ENCODE data around the gene DDX24.

The DDX24 gene

GRCh38 chr14:94056579-94057308 lies 24.3 kb downstream of the DDX24 start:
- DNase-seq: no peak
- in situ Hi-C loops (cut with HindIII; ENCODE audit: low pct_ligation_motif_present, low pct_unique_long_range_greater_than_20kb, low sequenced_read_pairs): no loop called here

DNA sequence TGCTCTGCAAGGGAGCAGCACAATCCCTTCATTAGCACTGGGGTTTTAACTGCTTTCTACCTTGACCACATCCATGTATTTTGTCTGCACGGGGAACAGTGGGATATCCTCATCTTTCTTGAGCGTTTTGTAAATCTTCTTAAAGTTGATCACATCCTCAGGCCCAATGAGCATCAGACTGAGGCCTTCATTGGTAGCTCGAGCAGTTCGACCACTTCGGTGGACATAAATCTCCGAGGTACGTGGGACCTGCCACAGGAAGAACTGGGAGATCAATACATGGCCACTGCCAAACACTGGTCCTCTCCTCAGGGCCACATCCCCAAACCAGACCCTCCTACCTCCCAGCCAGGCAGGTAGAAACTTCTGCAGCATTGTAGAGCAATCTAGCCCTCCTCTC lies 26.1 kb downstream of the DDX24 start:
- DNase-seq: no peak
- in situ Hi-C loops (cut with HindIII; ENCODE audit: low pct_ligation_motif_present, low pct_unique_long_range_greater_than_20kb, low sequenced_read_pairs): no loop called here

DNA sequence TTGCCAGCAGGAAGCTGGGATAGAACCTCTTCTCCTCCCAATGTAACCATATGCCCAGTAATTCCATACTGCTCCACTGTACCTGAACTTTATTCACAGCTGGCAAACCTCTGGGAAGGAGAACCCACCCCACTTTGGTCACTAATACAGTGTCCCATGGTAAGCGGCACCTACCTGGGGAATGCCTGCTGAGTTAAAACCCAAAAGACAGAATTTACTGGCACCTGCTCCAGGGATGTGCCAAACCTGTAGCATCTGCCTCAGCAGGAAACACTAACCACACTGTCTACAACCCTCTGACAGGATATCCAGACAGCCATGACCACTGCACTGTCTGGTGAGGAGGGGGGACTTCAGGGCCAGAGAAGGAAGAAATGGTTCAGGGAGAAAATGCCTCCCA lies 26.6 kb downstream of the DDX24 start:
- DNase-seq: no peak
- in situ Hi-C loops (cut with HindIII; ENCODE audit: low pct_ligation_motif_present, low pct_unique_long_range_greater_than_20kb, low sequenced_read_pairs): no loop called here

DNA sequence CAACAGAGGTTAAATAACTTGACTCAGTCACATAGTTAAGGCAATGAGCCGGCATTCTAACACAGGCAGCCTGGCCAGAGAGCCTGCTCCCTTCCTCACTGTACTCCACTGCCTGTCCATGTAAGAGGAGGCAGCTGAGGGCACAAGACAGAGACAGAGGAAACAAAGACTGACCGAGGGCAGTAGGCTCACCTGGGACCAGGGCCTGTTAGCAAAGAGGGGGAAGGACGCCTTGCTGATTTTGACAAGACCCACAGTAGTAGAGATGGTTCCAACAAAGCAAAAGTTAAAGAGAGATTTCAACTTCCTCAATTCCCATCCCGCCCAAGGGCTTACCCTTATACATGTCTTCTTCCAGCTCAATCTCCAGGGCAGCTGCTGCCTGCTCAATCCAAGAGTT lies 28.3 kb downstream of the DDX24 start:
- in situ Hi-C loops (cut with HindIII; ENCODE audit: low pct_ligation_motif_present, low pct_unique_long_range_greater_than_20kb, low sequenced_read_pairs): no loop called here
- no peak for DNase-seq

- DNase-seq: no peak
- in situ Hi-C loops (cut with HindIII; ENCODE audit: low pct_ligation_motif_present, low pct_unique_long_range_greater_than_20kb, low sequenced_read_pairs): no loop called here
Observed at GRCh38 chr14:94052199-94052598, 28.8 kb downstream of the DDX24 start.

- no peak for DNase-seq
- in situ Hi-C loops (cut with HindIII; ENCODE audit: low pct_ligation_motif_present, low pct_unique_long_range_greater_than_20kb, low sequenced_read_pairs): no loop called here
Observed at GRCh38 chr14:94051779-94052178, 29.2 kb downstream of the DDX24 start.

- peak; percentile 27 for DNase-seq
- in situ Hi-C loops (cut with HindIII; ENCODE audit: low pct_ligation_motif_present, low pct_unique_long_range_greater_than_20kb, low sequenced_read_pairs): no loop called here
Observed at GRCh38 chr14:94051115-94051514, 29.9 kb downstream of the DDX24 start.

DNA sequence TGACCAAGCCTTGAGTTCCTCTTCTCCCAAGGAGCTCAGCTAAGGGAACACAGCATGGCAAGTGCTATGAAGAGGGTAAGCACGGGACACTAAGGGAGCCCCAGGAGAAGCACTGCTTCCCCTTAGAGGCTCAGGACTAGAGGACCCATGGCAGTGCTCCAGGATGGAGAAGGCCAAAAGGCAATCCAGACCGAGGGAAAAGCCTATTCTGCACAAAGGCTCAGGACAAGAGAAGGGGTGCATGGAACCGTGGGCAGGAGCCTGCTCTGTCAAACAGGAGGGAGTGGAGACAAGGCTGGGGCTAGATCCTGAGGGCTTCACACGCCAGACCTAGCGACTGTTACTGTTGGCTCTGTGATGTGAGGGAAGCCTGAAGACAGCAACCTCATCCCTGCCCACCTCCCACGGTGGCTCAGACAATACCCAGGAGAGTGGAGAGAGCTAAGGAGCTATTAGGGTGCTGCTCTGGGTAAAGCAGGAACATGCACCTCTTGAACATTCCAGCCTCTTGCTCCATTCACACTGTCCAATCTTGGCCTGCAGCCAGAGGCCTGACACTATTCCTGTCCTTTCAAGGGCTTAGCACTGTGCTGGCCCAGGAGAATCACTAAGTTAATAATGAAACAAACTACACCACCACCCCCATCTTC lies 30.6 kb downstream of the DDX24 start:
- in situ Hi-C loops (cut with HindIII; ENCODE audit: low pct_ligation_motif_present, low pct_unique_long_range_greater_than_20kb, low sequenced_read_pairs): no loop called here
- DNase-seq: peak; percentile 16

DNA sequence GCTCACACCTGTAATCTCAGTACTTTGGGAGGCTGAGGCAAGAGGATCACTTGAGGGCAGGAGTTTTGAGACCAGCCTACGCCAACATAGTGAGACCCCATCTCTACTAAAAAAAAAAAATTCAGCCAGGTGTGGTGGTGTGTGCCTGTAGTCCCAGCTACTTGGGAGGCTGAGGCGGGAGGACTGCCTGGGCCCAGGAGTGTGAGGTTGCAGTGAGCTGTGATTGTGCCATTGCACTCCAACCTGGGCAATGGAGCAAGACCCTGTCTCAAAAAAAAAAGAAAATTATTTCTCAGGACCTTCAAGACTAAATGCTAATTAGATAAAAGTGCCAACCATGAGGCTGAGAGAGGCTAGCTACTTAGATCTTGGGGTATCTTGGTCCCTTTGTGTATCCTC lies 31.4 kb downstream of the DDX24 start:
- in situ Hi-C loops (cut with HindIII; ENCODE audit: low pct_ligation_motif_present, low pct_unique_long_range_greater_than_20kb, low sequenced_read_pairs): no loop called here
- no peak for DNase-seq

DNA sequence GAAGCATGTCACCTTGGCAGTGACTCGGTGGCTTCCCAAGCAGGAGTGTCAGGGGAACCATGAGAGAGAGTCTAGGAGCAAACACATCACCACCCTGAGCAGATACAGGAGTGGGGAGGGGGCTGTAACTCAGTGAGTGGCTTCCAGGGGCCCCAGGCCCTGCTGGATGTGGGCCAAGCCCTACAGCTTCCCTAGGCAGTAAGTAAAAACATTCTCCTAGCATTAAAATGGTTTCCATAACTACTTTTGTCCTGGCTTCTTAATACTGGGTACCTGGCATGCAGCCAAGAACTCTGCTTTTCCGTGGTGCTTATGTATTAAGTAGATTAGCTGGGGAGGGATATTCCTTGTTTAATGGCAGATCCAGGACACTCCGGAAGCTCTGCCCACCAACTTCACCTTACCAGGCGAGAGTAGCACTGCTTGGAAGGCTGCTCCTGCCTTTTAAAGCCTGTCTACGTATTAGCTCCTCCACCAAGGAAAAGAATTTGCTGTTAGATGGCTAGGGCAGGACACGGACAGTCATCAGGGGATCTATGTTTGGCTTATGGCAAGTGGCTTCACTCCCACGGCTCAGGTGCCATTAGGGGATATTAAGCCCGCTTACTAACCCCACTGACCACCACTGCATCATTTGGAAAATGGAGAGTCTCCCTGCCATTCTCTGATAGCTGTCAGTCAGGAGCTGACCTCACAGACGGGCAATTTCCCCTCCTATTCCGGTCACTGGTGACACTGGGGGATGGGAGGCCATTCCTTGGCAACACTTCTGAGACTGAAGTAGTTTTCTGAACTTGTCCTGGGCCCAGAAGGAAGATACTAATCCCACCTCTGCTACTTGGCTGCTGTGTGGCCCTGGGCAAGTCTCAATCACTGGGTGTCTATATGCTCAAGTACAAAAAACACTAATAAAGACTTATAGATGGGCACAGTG lies 32.0 kb downstream of the DDX24 start:
- in situ Hi-C loops (cut with HindIII; ENCODE audit: low pct_ligation_motif_present, low pct_unique_long_range_greater_than_20kb, low sequenced_read_pairs): no loop called here
- no peak for DNase-seq

DNA sequence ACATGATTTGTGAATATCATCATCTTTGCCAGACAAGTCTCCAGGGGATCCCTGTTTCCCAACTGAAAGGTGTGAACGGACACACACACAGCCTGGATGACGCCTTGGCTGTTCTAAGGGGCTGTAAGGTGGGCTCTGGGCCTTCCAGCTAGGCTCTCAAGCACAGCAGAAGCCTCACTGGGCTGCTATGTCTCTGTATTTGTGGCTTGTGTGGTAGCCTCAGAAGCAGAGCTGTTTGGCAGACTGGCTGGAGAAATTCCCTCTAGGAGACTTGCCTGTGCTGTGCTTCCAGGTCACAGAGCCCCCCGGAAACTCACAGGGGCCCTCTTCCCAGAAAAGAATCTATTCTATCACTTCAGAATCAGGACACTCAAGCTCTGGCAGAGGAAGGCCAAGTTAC lies 33.4 kb downstream of the DDX24 start:
- no peak for DNase-seq
- in situ Hi-C loops (cut with HindIII; ENCODE audit: low pct_ligation_motif_present, low pct_unique_long_range_greater_than_20kb, low sequenced_read_pairs): no loop called here

GRCh38 chr14:94046696-94047250 lies 34.2 kb downstream of the DDX24 start:
- in situ Hi-C loops (cut with HindIII; ENCODE audit: low pct_ligation_motif_present, low pct_unique_long_range_greater_than_20kb, low sequenced_read_pairs): no loop called here

DNA sequence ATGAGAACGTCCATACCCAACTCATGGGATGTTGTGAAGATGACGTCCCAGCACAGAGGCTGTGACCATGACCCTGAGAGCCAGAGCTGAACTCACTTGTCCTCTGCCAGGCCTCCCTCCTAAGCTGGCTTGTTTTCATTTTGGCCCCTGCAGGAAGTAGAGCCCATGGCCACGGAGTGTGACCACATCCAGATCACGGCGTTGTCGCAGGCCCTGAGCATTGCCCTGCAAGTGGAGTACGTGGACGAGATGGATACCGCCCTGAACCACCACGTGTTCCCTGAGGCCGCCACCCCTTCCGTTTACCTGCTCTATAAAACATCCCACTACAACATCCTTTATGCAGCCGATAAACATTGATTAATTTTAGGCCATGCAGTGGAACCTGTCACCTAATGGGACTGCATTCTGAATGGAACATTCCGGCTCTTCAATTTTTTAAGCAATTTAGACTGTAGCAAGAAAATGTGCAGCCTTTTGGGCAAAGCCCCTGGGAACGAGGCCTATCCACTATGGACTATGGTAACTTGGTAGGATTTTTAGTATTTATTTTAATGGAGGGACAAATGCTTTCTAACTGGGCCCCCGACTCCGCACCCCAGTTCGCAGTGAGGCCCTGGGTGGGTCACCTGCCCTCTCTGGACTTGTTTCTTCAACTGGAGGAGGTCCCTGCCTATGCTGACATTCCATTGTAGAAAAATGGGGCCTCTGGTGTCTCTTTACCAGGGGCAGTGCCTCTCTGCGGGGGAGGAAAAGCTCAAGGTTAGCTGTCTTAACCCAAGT lies 35.2 kb downstream of the DDX24 start:
- no peak for DNase-seq
- in situ Hi-C loops (cut with HindIII; ENCODE audit: low pct_ligation_motif_present, low pct_unique_long_range_greater_than_20kb, low sequenced_read_pairs): no loop called here

More at GRCh38 chr14:94046696-94047250, 34.2 kb downstream of the DDX24 start:
- no peak for DNase-seq

DNA sequence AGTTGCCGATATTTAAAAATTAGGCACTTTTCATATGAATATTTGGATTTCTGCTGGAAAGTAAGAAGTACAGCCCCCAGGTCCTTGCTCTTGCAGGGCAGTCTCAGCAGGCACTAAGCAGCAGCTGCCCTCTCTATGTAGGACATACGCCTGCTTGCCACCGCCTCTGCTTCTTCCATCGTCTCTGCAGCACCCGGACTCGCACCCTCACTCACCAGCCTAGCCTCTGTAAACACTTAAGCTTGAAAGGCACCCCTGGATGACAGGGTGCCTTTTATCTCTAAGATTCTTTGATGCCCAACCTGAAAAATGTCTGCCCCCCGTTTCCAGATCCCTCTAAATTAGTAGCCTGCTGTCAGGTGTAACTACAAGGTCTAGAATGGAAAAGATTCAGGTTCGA lies 35.9 kb downstream of the DDX24 start:
- in situ Hi-C loops (cut with HindIII; ENCODE audit: low pct_ligation_motif_present, low pct_unique_long_range_greater_than_20kb, low sequenced_read_pairs): no loop called here

DNA sequence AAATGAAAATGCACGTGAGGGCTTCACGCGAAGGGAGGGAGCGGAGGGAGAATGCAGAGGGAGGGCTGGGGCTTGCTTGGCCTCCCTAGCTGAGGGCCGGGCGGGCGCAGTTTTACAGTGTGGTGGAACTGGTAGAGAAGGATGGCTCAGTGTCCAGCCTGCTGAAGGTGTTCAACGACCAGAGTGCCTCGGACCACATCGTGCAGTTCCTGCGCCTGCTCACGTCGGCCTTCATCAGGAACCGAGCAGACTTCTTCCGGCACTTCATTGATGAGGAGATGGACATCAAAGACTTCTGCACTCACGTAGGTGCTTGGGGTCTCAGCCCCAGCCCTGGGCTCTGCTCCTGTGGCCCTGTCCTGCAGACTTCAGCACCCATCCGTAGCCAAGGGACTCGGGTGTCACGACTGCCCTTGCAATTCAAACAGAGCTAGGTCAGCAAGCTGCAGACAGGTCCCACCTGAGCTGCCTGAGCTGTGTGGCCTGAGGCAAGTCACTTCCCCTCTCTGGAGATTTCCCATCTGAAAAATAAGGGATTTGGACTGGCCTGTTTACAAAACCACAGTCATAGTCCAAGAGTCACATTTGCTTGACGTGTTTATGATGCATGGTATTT lies 36.4 kb downstream of the DDX24 start:
- in situ Hi-C loops (cut with HindIII; ENCODE audit: low pct_ligation_motif_present, low pct_unique_long_range_greater_than_20kb, low sequenced_read_pairs): no loop called here
- no peak for DNase-seq

More for the DNA sequence above, 35.9 kb downstream of the DDX24 start:
- DNase-seq: no peak

- in situ Hi-C loops (cut with HindIII; ENCODE audit: low pct_ligation_motif_present, low pct_unique_long_range_greater_than_20kb, low sequenced_read_pairs): no loop called here
Observed at GRCh38 chr14:94043756-94044475, 37.1 kb downstream of the DDX24 start.

GRCh38 chr14:94043111-94043755 lies 37.8 kb downstream of the DDX24 start:
- in situ Hi-C loops (cut with HindIII; ENCODE audit: low pct_ligation_motif_present, low pct_unique_long_range_greater_than_20kb, low sequenced_read_pairs): no loop called here
- DNase-seq: no peak

More at GRCh38 chr14:94043756-94044475, 37.1 kb downstream of the DDX24 start:
- no peak for DNase-seq

Data from ACHN (cell line).